Heart left ventricle (tissue), 13 donors: ENCODE measurements around the gene EXOC4.
"Not testable (repeated sequence)": the region's sequence is repeated elsewhere in the genome, so short reads cannot be mapped to it uniquely, and the experiment has no call there.

Source experiments
- CTCF ChIP-seq, 12 donors: fragments of 200-600 bp; sonication (generic) in 4 of 12; IDR thresholded peaks; one replicate each; pipeline versions ENCODE4 v1.5.0 to v1.8.0; 2018 to 2022; ENCODE audit warnings: antibody characterized with exemption in 12 of 12, mild to moderate bottlenecking in 5 of 12
- POLR2A ChIP-seq, 2 donors: fragments of 450-650 bp; IDR thresholded peaks; one replicate each; pipeline ENCODE4 v1.6.1; 2017; ENCODE audit warnings: antibody characterized with exemption in 2 of 2, mild to moderate bottlenecking in 2 of 2, moderate library complexity in 2 of 2
- donor health status: ischemic (EF 13 %, LVEDD 7.1; RV severe dilation, severe dysfunction).
- donor health status: DM: no; HTN: yes; CAD: no.
- donor health status: DM: no; HTN: no; CAD: no.
- donor health status: ischemic (EF 25% LVEDD 6.9; RV normal size, moderate dysfunction).
- donor health status: ischemic (EF 25% LVEDD 5.7; RV mildly dilated, moderate dysfunction).
- donor health status: ischemic (EF 35%, LVEDD 5.7; RV mildly dilated, moderate dysfunction).
- donor health status: nonischemic (EF 11% LVEDD 7.7; RV severe dilation, severe dysfunction).
- donor health status: DM: yes; HTN: yes; CAD: no.
- donor health status: PGD.
- donor health status: ischemic (EF 29% LVEDD 5.4; RV normal size, mild dysfunction).
- donor health status: nonischemic (EF 23%, LVEDD 6.1; RV moderate dilation, normal function).

- TF ChIP-seq CTCF, POLR2A (IDR thresholded peaks at IDR 0.05): not testable (repeated sequence)
Observed at GRCh38 chr7:133210817-133211216, 42.1 kb upstream of the EXOC4 start.
